PC-3 (cell line): ENCODE measurements around the gene B3GAT1.

ENCODE experiments used
- EZH2 ChIP-seq: fragments of 300-600 bp; sonication (generic); IDR thresholded peaks from one replicate; pipeline ENCODE4 v1.6.1; 2017; ENCODE audit warnings: antibody characterized with exemption, mild to moderate bottlenecking, low read length; ENCODE audit not compliant: unreplicated experiment
- EZH2phosphoT487 ChIP-seq: fragments of 300-600 bp; sonication (generic); IDR thresholded peaks from 2 replicates; pipeline ENCODE4 v1.6.1; 2018; ENCODE audit warnings: mild to moderate bottlenecking, antibody characterized with exemption, low read length, borderline replicate concordance
- TF ChIP-seq, protein P1 (sequence below): fragments of 300-600 bp; sonication (generic); conservative IDR thresholded peaks from 2 replicates; pipeline ENCODE4 v1.5.1; 2017; ENCODE audit warnings: antibody characterized with exemption, low read depth, mild to moderate bottlenecking, low read length

DNA sequence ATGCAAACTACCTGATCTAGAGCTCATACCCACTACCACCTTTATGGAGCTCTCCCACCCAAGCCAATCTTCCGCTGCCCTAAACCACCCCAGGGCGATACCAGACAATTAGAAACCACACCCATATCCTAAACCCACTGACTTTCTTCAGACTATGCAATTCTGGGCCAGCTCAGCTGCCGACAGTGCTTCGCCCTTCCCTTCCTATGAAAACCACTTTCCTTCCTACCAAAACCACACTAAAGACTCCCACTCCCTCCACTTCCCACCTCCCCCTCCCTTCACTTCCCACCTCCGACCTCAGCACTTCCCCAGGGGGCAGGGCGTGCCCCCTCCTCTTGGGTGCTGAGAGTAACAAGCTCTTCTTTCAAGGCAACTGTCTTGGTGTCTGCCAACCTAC is 25.1 kb downstream of the B3GAT1 start:
- TF ChIP-seq, protein P1, sequence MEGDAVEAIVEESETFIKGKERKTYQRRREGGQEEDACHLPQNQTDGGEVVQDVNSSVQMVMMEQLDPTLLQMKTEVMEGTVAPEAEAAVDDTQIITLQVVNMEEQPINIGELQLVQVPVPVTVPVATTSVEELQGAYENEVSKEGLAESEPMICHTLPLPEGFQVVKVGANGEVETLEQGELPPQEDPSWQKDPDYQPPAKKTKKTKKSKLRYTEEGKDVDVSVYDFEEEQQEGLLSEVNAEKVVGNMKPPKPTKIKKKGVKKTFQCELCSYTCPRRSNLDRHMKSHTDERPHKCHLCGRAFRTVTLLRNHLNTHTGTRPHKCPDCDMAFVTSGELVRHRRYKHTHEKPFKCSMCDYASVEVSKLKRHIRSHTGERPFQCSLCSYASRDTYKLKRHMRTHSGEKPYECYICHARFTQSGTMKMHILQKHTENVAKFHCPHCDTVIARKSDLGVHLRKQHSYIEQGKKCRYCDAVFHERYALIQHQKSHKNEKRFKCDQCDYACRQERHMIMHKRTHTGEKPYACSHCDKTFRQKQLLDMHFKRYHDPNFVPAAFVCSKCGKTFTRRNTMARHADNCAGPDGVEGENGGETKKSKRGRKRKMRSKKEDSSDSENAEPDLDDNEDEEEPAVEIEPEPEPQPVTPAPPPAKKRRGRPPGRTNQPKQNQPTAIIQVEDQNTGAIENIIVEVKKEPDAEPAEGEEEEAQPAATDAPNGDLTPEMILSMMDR = no peak
- TF ChIP-seq EZH2 (no peak), EZH2phosphoT487 (no peak)
